Fibroblast of lung (primary cell): ENCODE measurements around the gene CACNA1E. TPM values are rescaled to one million over a fixed set of nuclear protein-coding genes. Genes with fewer than 3 reads are reported as not detected.

Experiments used
- DNase-seq, 2 donors: peaks; one replicate each; pipeline versions ENCODE4 v3.0.0 to v3.0.0-alpha.2; 2010; ENCODE audit warnings: low read depth in 2 of 2
- H2AFZ ChIP-seq: 2 replicates; pipeline ENCODE4 v1.5.1; 2012; ENCODE audit warnings: low read length, control low read depth, inconsistent platforms
- H3K27ac ChIP-seq: 2 replicates; pipeline ENCODE4 v1.5.1; 2011; ENCODE audit warnings: low read length, control low read depth; ENCODE audit not compliant: insufficient read depth
- H3K27me3 ChIP-seq: 2 replicates; pipeline ENCODE4 v1.5.1; 2011; ENCODE audit warnings: mild to moderate bottlenecking, low read length; ENCODE audit not compliant: control insufficient read depth, insufficient read depth
- H3K36me3 ChIP-seq: 2 replicates; pipeline ENCODE4 v1.5.1; 2011; ENCODE audit warnings: low read length; ENCODE audit not compliant: control insufficient read depth, insufficient read depth
- H3K4me1 ChIP-seq: 2 replicates; pipeline ENCODE4 v1.5.1; 2011; ENCODE audit warnings: low read length; ENCODE audit not compliant: control insufficient read depth, insufficient read depth; ENCODE audit errors: extremely low read depth
- H3K4me2 ChIP-seq: 2 replicates; pipeline ENCODE4 v1.5.1; 2011; ENCODE audit warnings: low read length, control low read depth; ENCODE audit not compliant: insufficient read depth; ENCODE audit errors: extremely low read depth
- H3K4me3 ChIP-seq, 4 experiments: fragments of 200-600 bp in 1 of 4; sonication (generic) in 1 of 4; replicated peaks in 1 of 4; 2 replicates each; pipeline ENCODE4 v1.5.1; 2011 to 2016; ENCODE audit warnings: low read length in 4 of 4, low read depth in 3 of 4, mild to moderate bottlenecking in 3 of 4, control low read depth in 2 of 4, inconsistent platforms in 1 of 4, mixed read lengths in 1 of 4; ENCODE audit not compliant: insufficient read depth in 1 of 4; ENCODE audit errors: control extremely low read depth in 1 of 4
- H3K79me2 ChIP-seq: 2 replicates; pipeline ENCODE4 v1.5.1; 2012; ENCODE audit warnings: mild to moderate bottlenecking, low read length, inconsistent platforms; ENCODE audit not compliant: control insufficient read depth, insufficient read depth
- H3K9ac ChIP-seq: 2 replicates; pipeline ENCODE4 v1.5.1; 2011; ENCODE audit warnings: mild to moderate bottlenecking, low read length, control low read depth; ENCODE audit not compliant: insufficient read depth
- H3K9me3 ChIP-seq: 2 replicates; pipeline ENCODE4 v1.5.1; 2012; ENCODE audit warnings: low read depth, low read length; ENCODE audit not compliant: control insufficient read depth, insufficient read depth
- H4K20me1 ChIP-seq: 2 replicates; pipeline ENCODE4 v1.5.1; 2011; ENCODE audit warnings: low read length; ENCODE audit not compliant: control insufficient read depth, insufficient read depth; ENCODE audit errors: extremely low read depth
- CTCF ChIP-seq, 2 donors: IDR thresholded peaks in 1 of 2; conservative IDR thresholded peaks in 1 of 2; 1 replicate in 1 of 2; 2 replicates in 1 of 2; pipeline ENCODE4 v1.5.1; 2011 to 2012; ENCODE audit warnings: low read length in 2 of 2, control low read depth in 1 of 2, inconsistent platforms in 1 of 2, low read depth in 1 of 2, mild to moderate bottlenecking in 1 of 2
- EZH2 ChIP-seq: IDR thresholded peaks from 2 replicates; pipeline ENCODE4 v1.5.1; 2012; ENCODE audit warnings: low read length, control low read depth, mild to moderate bottlenecking; ENCODE audit errors: missing control alignments
- polyA plus RNA-seq, 2 donors: library from polyadenylated mRNA; depleted of rRNA in 1 of 2; stranded (reverse) in 1 of 2; unstranded in 1 of 2; fragments of >200 nt; gene quantifications; 2 replicates each; pipeline ENCODE4 v1.2.1, GENCODE V29; 2011 to 2012; ENCODE audit warnings: missing spikeins in 1 of 2
- total RNA-seq: library from RNA; depleted of rRNA; stranded (reverse); fragments of >200 nt; gene quantifications from 2 replicates; pipeline ENCODE4 v1.2.1, GENCODE V29; 2014

CACNA1E gene
- total and polyA plus RNA-seq, 2 donors (not counting 1 experiment from before 2014, with no cell fraction given): 0.01 TPM; not detected in 1

- no peak for DNase-seq
- no peaks in the 10 kb centered on the region for H3K36me3 ChIP-seq
- no peak overlapping the region for H3K9ac ChIP-seq
- H3K4me2 ChIP-seq: no peak overlapping the region
- H3K9me3 ChIP-seq: no peaks in the 10 kb centered on the region
- no peak overlapping the region for H3K4me3 ChIP-seq
- H3K79me2 ChIP-seq: no peaks in the 10 kb centered on the region
- H3K4me1 ChIP-seq: no peaks in the 10 kb centered on the region
- no peaks in the 10 kb centered on the region for H4K20me1 ChIP-seq
- no peak overlapping the region for H3K27ac ChIP-seq
- no peak overlapping the region for H2AFZ ChIP-seq
- TF ChIP-seq CTCF (conservative IDR thresholded peaks at IDR 0.05 in 1 of 2, IDR thresholded peaks at IDR 0.05 in 1 of 2; ENCODE audit: low read depth in 1 of 2, low read length in 2 of 2): no peak
- TF ChIP-seq EZH2: no peak
- H3K27me3 ChIP-seq: no peaks in the 10 kb centered on the region
These were observed 280.4 kb downstream of the CACNA1E start for GRCh38 chr1:181763736-181764135.

GRCh38 chr1:181765451-181766026, 282.2 kb downstream of the CACNA1E start:
- Histone ChIP-seq H2AFZ (no peak overlapping the region), H3K9ac (no peak overlapping the region), H4K20me1 (no peaks in the 10 kb centered on the region), H3K36me3 (no peaks in the 10 kb centered on the region), H3K27ac (no peak overlapping the region), H3K4me1 (no peaks in the 10 kb centered on the region), H3K4me3 (no peak overlapping the region), H3K27me3 (no peaks in the 10 kb centered on the region), H3K9me3 (no peaks in the 10 kb centered on the region), H3K79me2 (no peaks in the 10 kb centered on the region), H3K4me2 (no peak overlapping the region)
- DNase-seq: no peak
- TF ChIP-seq CTCF (conservative IDR thresholded peaks at IDR 0.05 in 1 of 2, IDR thresholded peaks at IDR 0.05 in 1 of 2; ENCODE audit: low read depth in 1 of 2, low read length in 2 of 2) (no peak), EZH2 (no peak)

- Histone ChIP-seq H3K9ac (no peak overlapping the region), H4K20me1 (no peaks in the 10 kb centered on the region), H2AFZ (no peak overlapping the region), H3K4me2 (no peak overlapping the region), H3K4me3 (no peak overlapping the region), H3K27me3 (no peaks in the 10 kb centered on the region), H3K79me2 (no peaks in the 10 kb centered on the region), H3K9me3 (no peaks in the 10 kb centered on the region), H3K4me1 (no peaks in the 10 kb centered on the region), H3K36me3 (no peaks in the 10 kb centered on the region), H3K27ac (no peak overlapping the region)
- DNase-seq: no peak
- no peak for TF ChIP-seq CTCF (conservative IDR thresholded peaks at IDR 0.05 in 1 of 2, IDR thresholded peaks at IDR 0.05 in 1 of 2; ENCODE audit: low read depth in 1 of 2, low read length in 2 of 2)
- no peak for TF ChIP-seq EZH2
These were observed 283.8 kb downstream of the CACNA1E start for GRCh38 chr1:181767001-181767708.
